NCI-H2196 (cell line): Measurements from ENCODE around the gene ZNF577.

ENCODE experiments used
- DNase-seq: peaks from one replicate; lab custom pipeline; 2025; ENCODE audit not compliant: unreplicated experiment; lab: John Stamatoyannopoulos, UW

The ZNF577 gene

DNA sequence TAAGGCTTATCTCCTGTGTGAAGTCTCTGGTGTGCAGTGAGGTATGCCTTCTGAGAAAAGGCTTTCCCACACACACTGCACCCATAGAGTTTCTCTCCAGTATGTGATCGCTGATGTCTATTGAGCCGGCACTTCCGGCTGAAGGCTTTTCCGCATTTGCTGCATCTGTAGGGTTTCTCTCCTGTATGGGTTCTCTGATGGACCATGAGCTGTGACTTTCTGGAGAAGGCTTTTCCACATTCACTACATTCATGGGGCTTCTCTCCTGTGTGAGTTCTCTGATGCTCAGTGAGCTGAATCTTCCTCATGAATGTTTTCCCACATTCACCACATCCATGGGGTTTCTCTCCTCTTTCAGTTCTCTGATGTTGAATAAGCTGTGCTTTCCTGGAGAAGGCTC, 14.7 kb downstream of the ZNF577 start:
- no peak for DNase-seq

DNA sequence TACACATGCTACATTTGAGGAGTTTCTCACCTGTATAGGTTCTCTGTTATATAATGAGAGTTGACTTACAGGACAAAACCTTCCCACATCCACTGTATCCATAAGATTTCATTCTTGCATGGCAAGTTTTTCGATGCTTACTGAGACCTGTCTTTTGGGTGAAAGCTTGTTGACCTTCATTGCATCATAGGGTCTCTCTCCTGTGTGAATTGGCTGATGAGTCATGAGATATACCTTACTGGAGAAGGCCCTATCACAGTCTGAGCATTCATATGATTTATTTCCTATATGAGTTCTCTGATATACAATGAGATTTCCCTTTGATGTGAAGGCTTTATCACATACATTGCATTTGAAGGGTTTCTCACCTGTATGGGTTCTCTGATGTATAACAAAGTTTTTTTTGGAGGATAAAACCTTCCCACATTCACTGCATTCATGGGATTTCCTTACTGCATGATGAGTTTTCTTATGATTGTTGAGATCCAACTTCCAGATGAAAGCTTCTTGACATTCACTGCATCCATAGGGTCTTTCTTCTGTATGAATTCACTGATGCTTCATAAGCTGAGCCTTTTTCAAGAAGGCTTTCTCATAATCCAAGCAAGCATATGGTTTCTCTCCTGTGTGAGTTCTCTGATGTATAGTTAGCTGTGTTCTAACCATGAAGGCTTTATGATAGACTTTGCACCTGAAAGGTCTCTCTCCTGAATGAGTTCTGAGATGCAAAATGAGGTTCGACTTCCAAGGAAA, 25.7 kb downstream of the ZNF577 start:
- no peak for DNase-seq

DNA sequence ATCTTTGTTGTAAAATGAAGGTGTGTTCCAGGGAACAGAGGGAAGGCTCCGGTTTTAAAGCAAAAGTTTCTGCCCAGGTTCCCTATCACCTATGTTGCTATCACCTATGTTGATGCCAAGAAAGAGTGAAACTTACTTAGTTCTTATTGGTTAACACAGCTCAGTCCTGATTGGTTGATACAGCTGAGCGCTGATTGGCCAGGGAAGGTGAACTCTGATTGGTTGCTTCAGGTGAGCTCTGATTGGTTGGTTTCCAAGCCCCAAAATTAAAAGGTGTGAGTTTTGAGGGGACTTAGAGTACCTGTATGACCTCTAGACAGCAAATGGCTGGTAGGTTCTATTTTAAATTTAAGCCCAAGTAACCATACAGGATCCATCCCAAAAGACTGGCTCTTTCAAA, 50.6 kb downstream of the ZNF577 start:
- no peak for DNase-seq

DNA sequence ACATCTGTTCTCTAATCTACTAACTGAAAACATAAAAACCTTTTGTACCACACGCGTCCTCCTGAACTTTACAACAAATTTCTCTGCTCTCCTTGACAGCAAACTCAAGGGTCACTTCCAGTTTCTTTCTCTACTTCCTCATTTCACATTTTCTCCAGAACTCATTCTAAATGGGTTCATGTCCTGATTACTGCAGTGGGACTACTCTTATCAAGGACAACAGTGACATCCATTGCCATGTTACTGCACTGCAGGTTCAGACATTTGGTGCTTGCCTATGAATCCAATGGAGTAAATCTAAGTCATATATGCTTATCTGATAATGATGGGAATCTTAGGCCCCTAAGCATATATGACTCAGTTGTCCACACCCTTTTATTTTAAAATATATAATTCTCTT, 57.5 kb downstream of the ZNF577 start:
- DNase-seq: no peak

DNA sequence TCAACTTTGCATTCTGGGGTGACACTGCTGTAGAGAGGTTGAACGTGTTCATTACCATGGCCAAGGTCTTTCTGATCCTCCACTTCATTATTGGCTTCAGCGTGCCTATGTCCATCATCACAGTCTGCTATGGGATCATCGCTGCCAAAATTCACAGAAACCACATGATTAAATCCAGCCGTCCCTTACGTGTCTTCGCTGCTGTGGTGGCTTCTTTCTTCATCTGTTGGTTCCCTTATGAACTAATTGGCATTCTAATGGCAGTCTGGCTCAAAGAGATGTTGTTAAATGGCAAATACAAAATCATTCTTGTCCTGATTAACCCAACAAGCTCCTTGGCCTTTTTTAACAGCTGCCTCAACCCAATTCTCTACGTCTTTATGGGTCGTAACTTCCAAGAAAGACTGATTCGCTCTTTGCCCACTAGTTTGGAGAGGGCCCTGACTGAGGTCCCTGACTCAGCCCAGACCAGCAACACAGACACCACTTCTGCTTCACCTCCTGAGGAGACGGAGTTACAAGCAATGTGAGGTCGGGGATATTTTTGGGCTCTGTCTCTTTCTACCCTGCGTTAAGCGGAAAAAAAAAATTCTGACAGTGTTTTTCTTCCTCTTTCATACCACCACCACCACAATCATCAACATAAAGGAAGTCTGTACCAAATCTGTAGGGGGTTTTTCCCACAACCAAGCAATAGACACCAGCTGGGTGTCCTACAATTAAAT, 63.3 kb downstream of the ZNF577 start:
- DNase-seq: no peak

DNA sequence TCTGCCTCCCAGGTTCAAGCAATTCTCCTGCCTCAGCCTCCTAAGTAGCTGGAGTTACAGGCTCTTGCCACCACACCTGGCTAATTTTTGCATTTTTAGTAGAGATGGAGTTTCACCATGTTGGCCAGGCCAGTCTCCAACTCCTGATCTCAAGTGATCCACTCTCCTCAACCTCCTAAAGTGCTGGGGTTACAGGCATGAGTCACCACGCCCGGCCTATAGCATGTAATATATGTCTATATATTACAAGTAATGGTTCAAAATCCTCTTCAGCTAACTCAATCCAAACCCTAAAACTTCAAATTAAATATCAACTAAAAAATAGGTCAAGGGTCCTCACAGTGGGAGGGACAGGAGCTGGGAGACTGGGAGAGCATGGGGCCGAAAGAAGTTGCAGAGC, 64.8 kb downstream of the ZNF577 start:
- DNase-seq: no peak

DNA sequence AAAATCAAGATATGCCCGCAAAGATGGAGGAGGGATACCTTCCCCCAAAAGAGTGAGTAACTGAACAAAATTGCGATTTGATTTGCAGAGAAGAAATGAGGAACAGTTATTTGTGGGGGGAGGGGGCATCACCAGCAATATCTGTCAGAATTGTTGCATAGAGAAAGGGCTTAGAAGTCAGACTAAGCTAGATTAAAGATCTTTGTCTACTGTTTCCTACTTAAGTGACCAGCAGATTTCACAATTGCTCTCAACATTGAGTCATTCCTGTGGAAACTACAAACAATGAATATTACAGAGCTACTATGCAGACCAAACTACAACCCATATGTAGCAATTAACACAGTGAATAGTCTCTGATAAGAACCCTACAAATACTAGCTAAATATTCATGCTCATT, 65.4 kb downstream of the ZNF577 start:
- no peak for DNase-seq

DNA sequence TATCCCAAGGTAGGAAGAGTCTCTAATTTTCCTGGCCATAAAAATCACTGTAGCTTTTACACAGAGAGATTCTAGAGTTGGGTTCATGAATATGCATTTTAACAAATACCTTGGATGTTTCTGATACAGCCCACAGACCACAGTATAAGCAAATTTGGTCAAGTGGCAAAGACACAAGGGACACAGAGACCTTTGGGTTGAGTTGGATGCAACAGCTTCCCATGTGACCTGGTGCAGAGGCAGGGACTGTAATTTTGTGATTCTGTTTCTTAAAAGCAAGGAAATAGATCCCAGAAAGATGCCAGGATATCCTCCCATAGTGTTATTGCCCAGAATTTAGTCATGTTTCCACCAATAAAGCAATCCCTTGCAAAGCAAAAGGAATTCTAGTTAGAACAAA, 65.8 kb downstream of the ZNF577 start:
- DNase-seq: no peak

DNA sequence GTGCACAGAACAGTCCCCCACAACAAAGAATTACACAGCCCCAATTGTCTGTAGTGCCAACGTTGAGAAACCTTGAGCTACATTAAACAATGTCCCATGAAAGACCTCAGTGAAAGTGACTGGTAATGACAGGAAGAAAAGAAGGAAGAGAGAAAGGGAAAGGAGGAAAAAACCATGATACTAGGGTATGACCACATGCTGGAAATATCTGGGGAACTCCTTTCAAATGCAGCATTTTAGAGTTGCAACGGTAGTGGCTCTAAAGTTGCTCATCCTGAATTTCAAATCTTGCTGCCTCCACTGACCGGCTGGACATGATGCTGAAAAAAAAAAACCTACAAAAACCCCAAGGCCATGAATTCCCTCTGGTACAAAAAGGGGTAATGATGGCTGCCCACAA, 66.3 kb downstream of the ZNF577 start:
- no peak for DNase-seq
